Measurements from ENCODE around the gene FBXO9.

DNA sequence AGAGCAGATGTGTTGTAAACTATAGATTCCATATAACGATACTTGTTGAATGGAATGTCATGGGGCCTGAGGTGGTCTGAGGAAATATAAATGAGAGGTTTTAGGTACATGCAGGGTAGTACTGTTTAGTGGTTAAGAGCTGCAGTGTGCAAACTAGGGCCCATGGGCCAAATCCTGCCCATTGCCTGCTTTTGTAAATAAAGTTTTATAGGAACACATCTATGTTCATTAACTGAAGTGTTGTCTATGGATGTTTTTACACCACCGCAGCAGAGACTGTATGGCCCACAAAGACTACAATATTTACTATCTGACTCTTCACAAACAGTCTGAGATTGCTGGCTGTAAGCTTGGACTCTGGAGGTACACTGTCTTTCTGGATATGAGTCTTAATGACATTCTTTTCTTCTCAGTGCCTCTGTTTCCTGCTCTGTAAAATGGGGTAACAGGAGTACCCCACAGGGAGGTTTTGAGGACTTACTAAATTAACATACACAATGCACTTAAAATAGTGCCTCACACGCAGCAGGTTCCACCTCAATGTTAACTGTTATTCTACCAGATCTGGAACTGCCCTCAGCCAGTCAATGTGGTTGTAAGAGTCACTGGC, 70.9 kb downstream of the FBXO9 start:
- TF ChIP-seq CREB1 (IDR thresholded peaks at IDR 0.05; ENCODE audit: low read depth) = no peak
- TF ChIP-seq CTCF (IDR thresholded peaks at IDR 0.05 in 2 of 3, conservative IDR thresholded peaks at IDR 0.05 in 1 of 3; ENCODE audit: control insufficient read depth in 2 of 3, extremely low read depth in 1 of 3, insufficient read depth in 1 of 3, low read depth in 3 of 3, low read length in 3 of 3) = no peak
- TF ChIP-seq JUNB (IDR thresholded peaks at IDR 0.05) = no peak
- no peak for TF ChIP-seq REST (IDR thresholded peaks at IDR 0.05; ENCODE audit: low read depth, low read length)
- no peak for TF ChIP-seq CEBPB (IDR thresholded peaks at IDR 0.05; ENCODE audit: borderline replicate concordance in 1 of 2, low read depth in 2 of 2, low read length in 2 of 2)
- no peak for TF ChIP-seq ZZZ3 (IDR thresholded peaks at IDR 0.05; ENCODE audit: control insufficient read depth, insufficient read length, low read depth)
- TF ChIP-seq MYC (IDR thresholded peaks at IDR 0.05; ENCODE audit: insufficient read depth, insufficient read length, insufficient replicate concordance, low read length, severe bottlenecking) = no peak
- no peak for TF ChIP-seq TAF1 (IDR thresholded peaks at IDR 0.05; ENCODE audit: borderline replicate concordance, low read depth, low read length)
- no peak for TF ChIP-seq SPI1 (IDR thresholded peaks at IDR 0.05; ENCODE audit: borderline replicate concordance, insufficient read depth, low read depth, low read length)
- TF ChIP-seq PBX3 (IDR thresholded peaks at IDR 0.05; ENCODE audit: insufficient replicate concordance, low read depth, low read length) = no peak
- TF ChIP-seq ZNF592 (IDR thresholded peaks at IDR 0.05) = no peak
- TF ChIP-seq BCL11A (IDR thresholded peaks at IDR 0.05; ENCODE audit: low read depth, low read length) = no peak
